Limb (tissue), 2 donors: ENCODE measurements around the gene LSM2.

ENCODE experiments used
- DNase-seq, 2 donors: peaks; one replicate each; pipeline ENCODE4 v3.0.0-alpha.2; 2016; ENCODE audit errors: extremely low spot score in 2 of 2

LSM2 gene

GRCh38 chr6:31776989-31777666 is 29.6 kb downstream of the LSM2 start, which contains the start of gene VWA7:
TSS of gene VWA7 (minus strand) at chr6:31777328. CDS start at chr6:31776779, 549 bp downstream.
- peak; percentile 7 to 56 for DNase-seq

- DNase-seq = no peak
These were observed 30.2 kb downstream of the LSM2 start for GRCh38 chr6:31776485-31776988.

- no peak for DNase-seq
These were observed 30.9 kb downstream of the LSM2 start for GRCh38 chr6:31775633-31776484.

- DNase-seq = no peak
These were observed 31.6 kb downstream of the LSM2 start for GRCh38 chr6:31775184-31775583.

- DNase-seq = no peak
These were observed 34.8 kb downstream of the LSM2 start for GRCh38 chr6:31771992-31772358.

DNA sequence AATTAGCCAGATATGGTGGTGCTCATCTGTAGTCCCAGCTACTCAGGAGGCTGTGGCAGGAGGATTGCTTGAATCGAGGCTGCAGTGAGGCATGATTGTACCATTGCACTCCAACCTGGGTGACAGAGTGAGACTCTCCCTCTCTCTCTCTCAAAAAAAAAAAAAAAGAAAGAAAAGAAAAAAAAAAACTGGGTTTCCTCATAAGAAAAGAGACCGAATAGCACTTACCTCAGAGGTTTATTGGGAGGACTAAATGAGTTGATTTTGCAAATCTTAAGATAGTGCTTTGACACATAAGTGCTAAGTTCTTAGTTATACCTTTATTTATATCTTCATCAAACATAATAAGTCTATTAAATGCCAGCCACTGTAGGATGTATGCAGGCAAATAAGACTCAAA is 35.9 kb downstream of the LSM2 start:
- DNase-seq = no peak

DNA sequence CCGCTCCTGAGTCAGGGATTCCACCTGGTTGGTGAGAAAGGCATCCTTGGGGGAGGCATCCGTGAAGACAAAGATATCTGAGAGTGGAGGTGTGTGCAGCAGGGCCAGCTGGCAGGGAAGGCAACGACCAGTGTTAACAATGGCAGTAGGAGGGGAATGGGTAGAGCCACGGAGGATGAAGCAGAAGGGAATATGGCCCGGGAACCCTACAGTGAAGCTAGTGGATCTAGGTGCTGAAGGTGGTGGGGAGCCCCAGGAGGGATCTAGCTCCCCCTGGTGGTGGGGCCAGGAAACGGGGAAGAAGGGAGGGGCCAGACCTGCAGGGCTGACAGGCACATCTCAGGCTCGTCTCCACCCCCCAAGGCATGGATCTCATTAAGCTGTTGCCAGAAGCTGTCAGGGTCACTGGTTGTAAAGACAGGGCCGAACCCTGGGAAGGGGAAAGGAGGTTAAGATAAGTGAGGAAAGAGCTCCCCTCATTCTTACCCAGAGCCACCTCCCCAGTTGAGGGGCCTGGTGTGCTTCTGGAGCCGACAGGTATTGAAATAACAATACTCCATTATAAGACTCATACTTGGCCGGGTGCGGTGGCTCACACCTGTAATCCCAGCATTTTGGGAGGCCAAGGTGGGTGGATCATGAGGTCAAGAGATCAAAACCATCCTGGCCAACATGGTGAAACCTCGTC is 36.9 kb downstream of the LSM2 start:
- no peak for DNase-seq

DNA sequence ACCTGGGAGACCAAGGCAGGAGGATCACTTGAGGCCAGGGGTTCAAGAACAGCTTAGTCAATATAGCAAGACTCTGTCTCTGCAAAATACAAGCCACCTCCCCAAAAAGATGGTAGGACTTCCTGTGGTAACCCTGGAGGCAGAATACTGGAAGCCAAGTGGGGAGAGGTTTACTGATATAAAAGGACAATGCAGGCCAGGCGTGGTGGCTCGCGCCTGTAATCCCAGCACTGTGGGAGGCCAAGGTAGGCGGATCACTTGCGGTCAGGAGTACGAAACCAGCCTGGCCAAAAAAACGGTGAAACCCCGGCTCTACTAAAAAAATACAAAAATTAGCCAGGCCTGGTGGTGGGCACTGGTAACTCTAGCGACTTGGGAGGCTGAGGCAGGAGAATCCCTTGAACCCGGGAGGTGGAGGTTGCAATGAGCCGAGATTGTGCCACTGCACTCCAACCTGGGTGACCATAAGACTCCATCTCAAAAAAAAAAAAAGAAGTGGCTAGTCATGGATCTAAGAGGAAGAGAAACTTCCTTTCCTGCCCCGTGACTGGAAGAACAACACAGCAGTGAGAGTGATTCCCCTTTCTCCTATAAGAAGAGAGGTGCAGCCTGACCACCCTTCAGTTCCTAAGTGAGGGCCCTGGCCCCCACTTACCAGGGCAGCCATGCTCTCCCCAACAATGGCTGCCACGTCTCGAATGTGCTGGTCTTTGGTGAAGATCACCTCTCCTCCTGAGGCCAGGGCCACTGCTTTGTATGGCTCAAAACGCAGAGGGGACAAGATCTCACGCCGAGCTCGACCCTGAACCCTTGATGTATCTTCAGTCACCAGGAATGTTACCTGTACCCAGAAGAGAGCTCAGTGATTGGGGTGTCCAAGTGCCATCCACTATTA is 38.2 kb downstream of the LSM2 start:
- no peak for DNase-seq

GRCh38 chr6:31767096-31767645 is 39.6 kb downstream of the LSM2 start:
- no peak for DNase-seq

DNA sequence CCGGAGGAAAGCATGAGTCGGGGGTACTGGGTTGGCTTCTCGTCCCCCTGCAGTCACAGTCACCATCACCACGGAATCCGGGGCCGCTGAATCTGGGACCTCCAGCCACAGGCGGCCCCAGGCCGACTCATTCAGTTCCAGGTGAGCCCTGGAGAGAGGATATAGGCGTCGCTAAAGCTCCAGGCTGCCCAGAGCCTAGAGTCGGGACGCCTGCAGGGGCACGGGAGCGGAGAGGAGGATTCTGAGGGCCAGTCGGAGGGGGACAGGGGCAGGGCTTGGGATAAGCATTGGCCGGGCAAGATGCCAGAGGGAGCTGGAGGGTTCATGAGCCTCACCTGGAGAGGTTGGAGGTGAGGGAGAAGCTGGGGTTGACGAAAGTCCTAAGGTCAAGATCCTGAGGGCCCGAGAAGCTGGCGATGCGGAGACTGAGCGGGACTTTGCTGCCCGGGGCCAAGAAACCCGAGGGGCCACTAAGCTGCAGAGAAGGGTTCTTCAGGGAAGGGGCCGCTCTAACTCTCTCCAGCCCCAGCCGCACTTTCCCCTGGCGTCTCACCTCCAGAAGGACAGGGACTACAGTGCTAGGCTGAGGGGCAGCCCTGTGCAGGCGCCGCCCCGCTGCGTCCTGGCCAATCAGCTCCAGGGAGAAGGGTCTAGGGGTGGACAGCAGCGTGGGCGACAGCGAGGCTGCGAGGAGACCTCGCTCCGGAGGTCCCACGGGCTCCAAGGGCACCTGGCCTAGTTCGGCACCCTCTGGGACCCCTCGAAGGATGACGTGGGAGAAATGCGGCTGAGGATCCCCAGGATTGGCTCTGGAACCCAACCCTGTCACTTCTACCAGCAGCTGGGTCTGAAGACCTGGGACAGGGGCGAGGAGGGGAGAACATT is 40.6 kb downstream of the LSM2 start:
- DNase-seq = no peak

- DNase-seq = no peak
These were observed 41.2 kb downstream of the LSM2 start for GRCh38 chr6:31765559-31765909.

DNA sequence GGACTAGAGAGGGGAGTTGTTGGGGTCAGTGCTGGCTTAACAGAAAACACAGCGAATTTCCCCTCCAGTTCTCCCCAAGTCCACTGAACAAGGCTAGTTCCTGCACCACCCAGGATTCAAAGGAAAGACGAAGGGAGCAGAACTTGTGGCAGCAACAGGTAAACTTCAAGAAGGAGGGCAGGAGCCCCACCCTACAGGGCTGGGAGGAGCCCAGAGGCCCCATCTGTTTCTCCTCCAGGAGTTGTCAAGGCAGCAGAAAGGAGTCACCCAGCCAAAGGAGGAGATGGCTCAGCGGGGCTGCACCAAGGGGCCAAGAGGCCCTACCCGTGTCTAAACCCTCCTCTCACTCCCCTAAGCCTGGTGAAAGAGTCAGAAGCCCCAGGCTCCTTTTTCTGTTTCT is 42.6 kb downstream of the LSM2 start:
- DNase-seq = no peak

- peak in 1 of 2 donors; percentile 33 for DNase-seq
These were observed 43.2 kb downstream of the LSM2 start for GRCh38 chr6:31763619-31763940.

DNA sequence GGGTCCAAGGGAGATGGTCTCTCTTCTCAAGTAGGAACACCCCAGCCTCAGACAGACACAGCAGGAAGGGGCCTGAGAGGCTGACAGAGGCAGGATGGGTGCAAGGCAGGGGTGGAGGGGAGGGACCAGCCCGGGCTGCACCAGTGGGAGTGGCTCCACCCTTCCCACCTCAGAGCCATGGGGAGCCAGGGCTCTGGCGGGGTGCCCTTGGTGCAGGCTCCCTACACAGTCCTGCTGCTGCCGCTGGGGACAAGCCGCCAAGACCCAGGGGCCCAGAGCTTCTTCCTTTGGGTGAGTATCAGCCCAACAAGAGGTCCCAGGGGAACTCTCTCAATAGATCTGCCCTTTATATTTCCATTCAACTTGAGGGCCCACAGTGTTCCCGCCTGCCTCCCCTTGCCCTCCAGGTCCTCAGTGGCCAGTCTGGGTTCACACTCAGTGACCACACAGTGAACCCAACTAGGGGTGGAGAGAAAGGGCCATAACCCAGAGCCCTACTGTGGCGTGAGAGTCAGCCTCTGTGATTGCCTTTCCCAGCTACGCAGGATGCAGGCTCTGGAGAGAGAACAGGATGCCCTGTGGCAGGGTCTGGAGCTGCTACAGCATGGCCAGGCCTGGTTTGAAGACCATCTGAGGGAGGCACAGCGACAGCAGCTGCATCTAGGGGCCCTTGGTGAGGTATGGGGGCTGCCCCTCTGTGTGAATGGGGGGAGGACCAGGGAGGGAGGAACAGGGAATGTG is 43.7 kb downstream of the LSM2 start:
- no peak for DNase-seq

DNA sequence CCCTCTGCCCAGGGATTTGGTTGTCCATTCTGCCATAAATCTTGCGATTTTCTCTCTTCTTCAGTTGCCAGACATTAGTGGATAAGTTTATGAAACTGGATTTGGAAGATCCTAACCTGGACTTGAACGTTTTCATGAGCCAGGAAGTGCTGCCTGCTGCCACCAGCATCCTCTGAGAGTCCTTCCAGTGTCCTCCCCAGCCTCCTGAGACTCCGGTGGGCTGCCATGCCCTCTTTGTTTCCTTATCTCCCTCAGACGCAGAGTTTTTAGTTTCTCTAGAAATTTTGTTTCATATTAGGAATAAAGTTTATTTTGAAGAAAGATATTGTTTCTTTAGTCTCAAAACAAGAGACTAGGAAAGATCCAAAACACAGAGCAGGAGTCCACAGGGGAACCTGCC is 44.4 kb downstream of the LSM2 start, which contains the start of gene SAPCD1:
Gene SAPCD1, plus strand, starts transcription at position 301 of the 400 bp plus-strand sequence. CDS start 399 bp downstream, outside the sequence.
- DNase-seq = no peak

DNA sequence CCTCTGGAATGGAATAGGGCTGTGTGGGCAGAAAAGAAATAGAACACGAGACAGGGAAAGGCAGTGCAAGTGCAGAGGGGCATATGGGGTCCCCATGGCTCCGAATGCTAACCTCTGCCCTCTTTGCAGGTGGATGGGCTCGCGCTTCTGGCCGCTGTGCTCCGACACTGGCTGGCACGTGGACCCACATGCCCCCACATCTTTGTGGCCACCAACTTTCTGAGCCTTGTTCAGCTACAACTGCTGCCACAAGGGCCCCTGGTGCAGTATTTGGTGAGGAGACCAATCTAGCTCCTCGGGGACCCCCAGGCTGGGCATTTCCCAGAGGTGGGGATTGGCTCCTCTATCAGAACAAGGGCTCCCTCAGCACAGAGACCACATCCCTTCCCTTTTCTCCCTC is 45.4 kb downstream of the LSM2 start:
- no peak for DNase-seq

GRCh38 chr6:31760790-31761189 is 46.0 kb downstream of the LSM2 start:
- no peak for DNase-seq

DNA sequence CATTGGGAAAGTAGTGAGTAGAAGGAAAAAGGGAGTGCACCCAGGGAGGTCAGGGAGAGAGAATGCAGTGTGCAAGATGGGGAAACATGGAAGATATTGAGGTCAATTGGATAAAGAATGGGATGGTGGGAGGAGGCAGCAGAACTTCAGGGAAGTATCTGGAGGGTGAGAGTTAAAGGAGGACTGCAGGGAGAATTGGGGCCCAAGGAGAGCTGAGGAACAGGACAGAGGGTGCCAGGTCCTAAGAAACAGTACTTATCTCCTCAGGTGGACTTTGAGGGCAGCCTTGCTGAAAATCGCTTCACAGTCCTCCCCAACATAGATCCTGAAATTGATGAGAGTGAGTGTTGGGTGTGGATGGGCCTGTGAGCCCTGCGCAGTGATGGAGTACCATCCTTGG is 48.5 kb downstream of the LSM2 start:
- DNase-seq = no peak

DNA sequence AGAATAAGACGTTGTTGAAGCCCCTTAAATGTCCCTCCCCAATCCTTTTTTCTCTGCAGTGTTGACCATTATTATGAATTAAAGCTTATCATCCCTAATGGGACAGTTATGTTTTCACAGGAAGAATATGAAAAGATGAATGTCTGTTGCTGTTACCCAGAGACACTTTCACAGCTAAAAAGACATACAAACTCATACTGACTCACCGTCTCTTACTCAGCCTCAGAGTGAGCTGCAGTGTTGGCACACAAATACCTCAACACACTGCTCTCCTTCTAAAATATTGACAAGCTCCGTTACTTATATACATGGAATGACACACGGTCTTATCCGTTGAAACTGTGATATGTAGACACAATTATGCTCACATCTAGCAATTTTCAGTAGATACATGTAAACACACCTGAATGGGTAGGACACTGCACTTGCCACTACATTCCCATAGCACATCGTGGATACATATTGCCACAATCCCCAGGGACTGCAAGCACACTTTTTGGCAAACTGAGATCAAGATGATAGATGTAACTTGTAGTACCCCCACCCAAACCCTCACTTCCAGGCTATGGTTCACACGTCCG is 53.9 kb downstream of the LSM2 start:
- no peak for DNase-seq
